ENCODE measurements around the gene PRDM5. TPM values are rescaled to one million over a fixed set of nuclear protein-coding genes. Genes with fewer than 3 reads are reported as not detected.

The PRDM5 gene
- total and polyA plus RNA-seq, 10 of the 15 experiments (the other 5 are each of a cell fraction or from before 2014, with no cell fraction given), result 0.07 TPM; not detected in 9

DNA sequence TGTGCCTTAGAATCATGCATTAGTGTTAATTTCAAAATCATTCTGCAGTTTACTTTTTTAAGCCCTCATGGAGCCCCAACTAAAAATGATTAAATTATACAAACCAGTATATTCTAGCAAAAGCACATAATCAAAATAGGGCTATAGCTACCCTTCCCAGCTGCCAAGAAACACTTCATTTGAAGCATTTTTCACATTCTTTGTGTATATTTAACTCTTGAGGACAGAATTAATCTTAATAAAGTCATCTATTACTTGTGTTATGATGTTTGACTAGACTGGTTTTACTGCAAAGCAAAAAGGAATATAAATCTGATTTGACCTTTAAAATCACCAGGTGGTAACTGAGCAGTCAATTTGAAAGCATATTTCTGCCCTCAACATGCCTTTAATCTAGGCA is 145.1 kb downstream of the PRDM5 start:
- no peaks in the 10 kb centered on the region; a peak in 1 of 4 replicates for H3K27me3 ChIP-seq (replicated peaks in 1 of 2; ENCODE audit: control insufficient read depth in 2 of 2, insufficient read depth in 2 of 2, low read length in 1 of 2)
- no peaks in the 10 kb centered on the region for H4K20me1 ChIP-seq (ENCODE audit: control insufficient read depth, insufficient read depth)
- no peak for TF ChIP-seq ATF7 (IDR thresholded peaks at IDR 0.05; ENCODE audit: low read depth)
- ChIA-PET RAD21 (ENCODE audit: unreplicated experiment) (no interaction called here), CTCF (no interaction called here), POLR2A (no interaction called here), SMC1A (ENCODE audit: uncharacterized antibody, unreplicated experiment) (no interaction called here)
- no peaks in the 10 kb centered on the region for H3K9me3 ChIP-seq (replicated peaks; ENCODE audit: control insufficient read depth, insufficient read depth, low read length)
- intact Hi-C loops (cut with micrococcal nuclease; ENCODE audit: unreplicated experiment) (no loop called here), in situ Hi-C loops (cut with MboI) (no loop called here)
- FAIRE-seq (no peak), ATAC-seq (no peak), DNase-seq (ENCODE audit: low read depth, low spot score) (no peak)
- H3K4me3 ChIP-seq, result no peak overlapping the region
- no peak overlapping the region for H3K9ac ChIP-seq (ENCODE audit: control insufficient read depth, insufficient read depth, low read length)
- H3K36me3 ChIP-seq (ENCODE audit: control insufficient read depth in 2 of 2, insufficient read depth in 2 of 2, low read length in 1 of 2), result no peaks in the 10 kb centered on the region
- no TSS peak for BruUV-seq (replicated peaks)
- H3K79me2 ChIP-seq (ENCODE audit: control insufficient read depth, insufficient read depth, low read length), result no peaks in the 10 kb centered on the region
- no peak overlapping the region for H3K27ac ChIP-seq (ENCODE audit: control insufficient read depth, insufficient read depth)
- H2AFZ ChIP-seq (ENCODE audit: control insufficient read depth, low read depth, low read length), result no peak overlapping the region
- no peak overlapping the region for H3K4me2 ChIP-seq (ENCODE audit: control insufficient read depth, insufficient read depth)
- H3K4me1 ChIP-seq (ENCODE audit: control insufficient read depth, insufficient read depth, low read length), result no peaks in the 10 kb centered on the region

DNA sequence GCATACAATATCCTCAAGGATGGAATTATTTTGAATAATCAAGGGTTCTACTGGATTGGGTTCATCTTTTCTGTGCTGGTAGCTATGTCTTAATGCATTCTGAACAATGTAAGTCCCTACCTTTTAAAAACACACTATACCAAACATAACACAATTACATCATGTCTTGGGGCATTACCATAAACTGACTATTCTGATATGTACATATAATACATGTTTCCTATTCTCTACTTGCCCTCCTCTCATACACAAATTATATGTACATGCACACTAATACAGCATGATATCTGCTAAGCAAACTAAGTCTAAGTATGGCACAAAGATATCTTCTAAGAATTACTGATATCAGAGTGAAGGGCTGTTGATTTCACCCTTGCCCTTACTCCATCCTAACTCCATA is 147.1 kb downstream of the PRDM5 start:
- Histone ChIP-seq H2AFZ (ENCODE audit: control insufficient read depth, low read depth, low read length) (no peak overlapping the region), H3K9me3 (replicated peaks; ENCODE audit: control insufficient read depth, insufficient read depth, low read length) (no peaks in the 10 kb centered on the region), H4K20me1 (ENCODE audit: control insufficient read depth, insufficient read depth) (no peaks in the 10 kb centered on the region), H3K4me1 (ENCODE audit: control insufficient read depth, insufficient read depth, low read length) (no peaks in the 10 kb centered on the region), H3K4me2 (ENCODE audit: control insufficient read depth, insufficient read depth) (no peak overlapping the region), H3K4me3 (no peak overlapping the region), H3K27me3 (replicated peaks in 1 of 2; ENCODE audit: control insufficient read depth in 2 of 2, insufficient read depth in 2 of 2, low read length in 1 of 2) (no peaks in the 10 kb centered on the region), H3K36me3 (ENCODE audit: control insufficient read depth in 2 of 2, insufficient read depth in 2 of 2, low read length in 1 of 2) (no peaks in the 10 kb centered on the region), H3K79me2 (ENCODE audit: control insufficient read depth, insufficient read depth, low read length) (no peaks in the 10 kb centered on the region), H3K9ac (ENCODE audit: control insufficient read depth, insufficient read depth, low read length) (no peak overlapping the region), H3K27ac (ENCODE audit: control insufficient read depth, insufficient read depth) (no peak overlapping the region)
- ChIA-PET CTCF (interaction anchor here (1.1 kb wide), 1 partner anchor 9 kb away, joined by 3 read pairs; no protein-coding TSS in a partner anchor), POLR2A (no interaction called here), RAD21 (ENCODE audit: unreplicated experiment) (no interaction called here), SMC1A (ENCODE audit: uncharacterized antibody, unreplicated experiment) (interaction anchor here (1.5 kb wide), 3 partner anchors 10 to 55 kb away, joined by 3 to 4 read pairs (median 4); no protein-coding TSS in a partner anchor)
- no TSS peak for BruUV-seq (replicated peaks)
- intact Hi-C loops (cut with micrococcal nuclease; ENCODE audit: unreplicated experiment), result no loop called here
- no peak for FAIRE-seq
- in situ Hi-C loops (cut with MboI), result no loop called here
- ATAC-seq, result no peak
- DNase-seq (ENCODE audit: low read depth, low spot score), result no peak
- no peak for TF ChIP-seq BCL3 (IDR thresholded peaks at IDR 0.05; ENCODE audit: borderline replicate concordance, insufficient read depth, low read depth, low read length, poor library complexity, severe bottlenecking)
- TF ChIP-seq NFYA (IDR thresholded peaks at IDR 0.05; ENCODE audit: borderline replicate concordance, low read depth, low read length), result no peak
- TF ChIP-seq EGR1 (IDR thresholded peaks at IDR 0.05; ENCODE audit: borderline replicate concordance in 1 of 2, low read depth in 2 of 2, low read length in 2 of 2), result no peak
- TF ChIP-seq TARDBP (IDR thresholded peaks at IDR 0.05; ENCODE audit: borderline replicate concordance), result no peak
- no peak for TF ChIP-seq LARP7 (IDR thresholded peaks at IDR 0.05)
- TF ChIP-seq JUND (IDR thresholded peaks at IDR 0.05; ENCODE audit: low read depth, low read length), result no peak
- no peak for TF ChIP-seq NR2C1 (IDR thresholded peaks at IDR 0.05)
- TF ChIP-seq STAT3 (IDR thresholded peaks at IDR 0.05; ENCODE audit: low read depth, low read length), result no peak
- no peak for TF ChIP-seq MAX (IDR thresholded peaks at IDR 0.05; ENCODE audit: low read depth, low read length)
- TF ChIP-seq CHD4 (IDR thresholded peaks at IDR 0.05), result no peak
- no peak for TF ChIP-seq YY1 (IDR thresholded peaks at IDR 0.05; ENCODE audit: low read depth, low read length)
- TF ChIP-seq SUPT20H (IDR thresholded peaks at IDR 0.05; ENCODE audit: borderline replicate concordance, control insufficient read depth, low read depth, low read length), result no peak
- TF ChIP-seq, protein P1, sequence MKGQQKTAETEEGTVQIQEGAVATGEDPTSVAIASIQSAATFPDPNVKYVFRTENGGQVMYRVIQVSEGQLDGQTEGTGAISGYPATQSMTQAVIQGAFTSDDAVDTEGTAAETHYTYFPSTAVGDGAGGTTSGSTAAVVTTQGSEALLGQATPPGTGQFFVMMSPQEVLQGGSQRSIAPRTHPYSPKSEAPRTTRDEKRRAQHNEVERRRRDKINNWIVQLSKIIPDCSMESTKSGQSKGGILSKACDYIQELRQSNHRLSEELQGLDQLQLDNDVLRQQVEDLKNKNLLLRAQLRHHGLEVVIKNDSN (IDR thresholded peaks at IDR 0.05; ENCODE audit: borderline replicate concordance, extremely low read length, insufficient read depth, low read depth, low read length), result no peak
- TF ChIP-seq MYB (IDR thresholded peaks at IDR 0.05; ENCODE audit: borderline replicate concordance, low read depth, low read length), result no peak
